NCI-H1930 (cell line): ENCODE results near the gene SMIM33.
"Not testable (repeated sequence)": the region's sequence is repeated elsewhere in the genome, so short reads cannot be mapped to it uniquely, and the experiment has no call there.

Experiments
- DNase-seq, 2 experiments: peaks; one replicate each; lab custom pipeline; 2025; lab: John Stamatoyannopoulos, UW

The SMIM33 gene

GRCh38 chr5:139457241-139457640, 13.6 kb upstream of the SMIM33 start:
- DNase-seq, result no peak

GRCh38 chr5:139457653-139458306, 13.0 kb upstream of the SMIM33 start:
- no peak for DNase-seq

DNA sequence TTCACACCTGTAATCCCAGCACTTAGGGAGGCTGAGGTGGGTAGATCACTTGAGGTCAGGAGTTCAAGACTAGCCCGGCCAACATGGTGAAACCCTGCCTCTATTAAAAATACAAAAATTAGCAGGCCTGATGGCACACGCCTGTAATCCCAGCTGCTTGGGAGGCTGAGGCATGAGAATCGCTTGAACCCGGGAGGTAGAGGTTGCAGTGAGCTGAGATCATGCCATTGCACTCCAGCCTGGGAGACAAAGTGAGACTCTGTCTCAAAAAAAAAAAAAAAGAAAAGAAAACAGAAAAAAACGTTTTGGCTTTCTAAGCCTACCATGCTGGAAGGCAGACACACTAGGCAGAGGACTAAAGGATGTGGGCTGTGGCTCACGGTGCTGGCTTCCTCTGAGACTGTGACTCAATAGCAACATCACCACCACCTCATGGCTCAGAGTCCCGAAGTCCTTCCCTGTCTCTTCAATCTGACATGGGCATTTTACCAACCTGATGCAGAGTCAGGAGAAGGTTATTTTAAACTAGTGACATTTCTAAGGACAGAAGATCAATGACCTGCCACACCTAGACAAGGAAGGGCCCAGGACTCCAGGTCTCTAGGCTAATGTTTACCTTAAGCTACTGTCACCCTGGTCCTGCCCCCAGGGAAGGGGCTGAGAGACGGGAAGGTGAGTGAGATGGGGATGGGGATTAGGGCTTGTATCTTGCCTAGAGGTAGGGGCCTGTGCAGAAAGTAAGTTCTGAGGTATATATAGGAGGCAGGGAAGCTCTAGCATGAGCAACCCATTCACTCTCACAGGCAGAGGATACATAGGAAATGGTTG, 12.0 kb upstream of the SMIM33 start:
- no peak for DNase-seq

GRCh38 chr5:139459451-139459934, 11.3 kb upstream of the SMIM33 start:
- DNase-seq, result no peak

GRCh38 chr5:139460455-139460854, 10.3 kb upstream of the SMIM33 start:
- no peak for DNase-seq

- DNase-seq, result no peak
Observed at GRCh38 chr5:139461176-139461575, 9.6 kb upstream of the SMIM33 start.

- no peak for DNase-seq
Observed at GRCh38 chr5:139461698-139462097, 9.1 kb upstream of the SMIM33 start.

DNA sequence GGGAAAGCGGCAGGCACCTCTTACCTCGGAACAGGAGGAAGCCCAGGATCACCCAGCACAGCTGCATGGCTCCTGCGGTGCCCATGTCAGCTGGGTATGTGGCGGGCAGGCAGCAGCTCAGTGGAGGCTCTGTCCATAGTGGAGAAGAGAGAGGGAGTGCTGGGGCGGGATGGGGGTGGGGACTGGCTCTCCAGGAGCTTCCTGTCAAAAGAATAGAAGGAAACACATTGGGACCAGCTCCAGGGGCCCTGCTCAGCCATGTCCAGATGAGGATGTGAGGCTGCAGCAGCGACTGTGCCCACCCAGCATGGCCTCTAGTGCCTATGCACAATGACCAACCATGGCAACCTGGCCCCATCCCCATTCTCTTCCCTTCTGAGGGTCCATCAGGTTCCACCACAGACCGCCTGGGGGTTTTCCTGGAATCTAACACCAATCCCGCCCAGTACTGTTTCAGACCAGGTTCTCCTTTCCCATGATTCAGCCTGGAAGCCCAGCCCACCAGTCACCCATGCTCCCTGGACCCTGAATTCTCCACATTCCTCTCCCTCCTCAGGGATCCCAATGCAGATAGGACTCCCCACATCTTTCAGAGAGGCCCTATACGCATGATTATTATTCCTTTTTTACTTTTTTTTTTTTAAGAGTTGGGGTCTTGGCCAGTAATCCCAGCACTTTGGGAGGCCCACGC, 8.1 kb upstream of the SMIM33 start, which contains the start of gene ECSCR:
Gene ECSCR, minus strand, starts transcription at position 158 of the 691 bp plus-strand sequence. Its CDS starts 73 bp downstream, at position 85.
- no peak for DNase-seq

GRCh38 chr5:139468421-139468931, 2.3 kb upstream of the SMIM33 start:
- no peak for DNase-seq

DNA sequence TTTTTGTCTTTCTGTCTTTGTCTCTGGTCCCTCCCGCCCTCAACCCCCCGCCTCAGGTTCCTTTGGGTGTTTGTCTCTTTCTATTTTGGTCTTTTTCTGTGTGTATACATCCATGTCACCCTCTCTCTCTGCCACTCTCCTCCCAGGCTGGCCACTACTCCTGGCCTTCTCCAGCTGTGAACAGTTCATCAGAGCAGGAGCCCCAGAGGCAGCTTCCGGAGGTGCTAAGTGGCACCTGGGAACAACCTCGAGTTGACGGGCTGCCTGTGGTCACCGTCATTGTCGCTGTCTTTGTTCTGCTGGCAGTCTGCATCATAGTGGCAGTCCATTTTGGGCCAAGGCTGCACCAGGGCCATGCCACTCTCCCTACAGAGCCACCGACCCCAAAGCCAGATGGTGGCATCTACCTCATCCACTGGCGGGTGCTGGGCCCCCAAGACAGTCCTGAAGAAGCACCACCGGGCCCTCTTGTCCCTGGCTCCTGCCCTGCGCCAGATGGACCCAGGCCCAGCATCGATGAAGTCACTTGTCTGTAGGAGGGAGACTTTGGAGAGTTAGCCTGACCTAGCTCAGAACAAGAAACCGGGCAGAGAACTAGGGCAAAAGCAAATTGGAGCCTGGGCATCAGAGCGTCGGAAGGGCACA, 1.7 kb downstream of the SMIM33 start:
- DNase-seq, result no peak

DNA sequence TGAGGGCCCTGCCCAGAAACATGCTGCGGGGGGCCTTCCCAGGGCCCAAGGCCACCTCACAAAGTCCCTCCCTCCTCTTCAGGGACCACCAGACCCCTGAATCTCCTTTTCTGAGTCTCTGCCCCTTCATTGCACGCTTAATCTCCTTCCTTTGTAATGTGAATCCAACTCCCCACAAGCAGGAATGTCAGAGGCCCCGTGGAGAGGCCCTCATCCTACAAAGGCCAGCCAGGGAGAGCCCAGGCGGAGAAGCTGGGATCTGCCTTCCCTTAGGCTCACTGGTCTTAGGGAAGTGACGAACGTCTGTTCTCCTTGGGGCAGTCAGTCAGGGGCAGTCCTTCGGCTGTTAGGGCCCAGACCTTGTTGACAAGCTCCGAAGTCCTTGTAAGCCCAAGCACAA, 2.3 kb downstream of the SMIM33 start:
- no peak for DNase-seq

GRCh38 chr5:139473565-139473964, 2.8 kb downstream of the SMIM33 start:
- no peak for DNase-seq

DNA sequence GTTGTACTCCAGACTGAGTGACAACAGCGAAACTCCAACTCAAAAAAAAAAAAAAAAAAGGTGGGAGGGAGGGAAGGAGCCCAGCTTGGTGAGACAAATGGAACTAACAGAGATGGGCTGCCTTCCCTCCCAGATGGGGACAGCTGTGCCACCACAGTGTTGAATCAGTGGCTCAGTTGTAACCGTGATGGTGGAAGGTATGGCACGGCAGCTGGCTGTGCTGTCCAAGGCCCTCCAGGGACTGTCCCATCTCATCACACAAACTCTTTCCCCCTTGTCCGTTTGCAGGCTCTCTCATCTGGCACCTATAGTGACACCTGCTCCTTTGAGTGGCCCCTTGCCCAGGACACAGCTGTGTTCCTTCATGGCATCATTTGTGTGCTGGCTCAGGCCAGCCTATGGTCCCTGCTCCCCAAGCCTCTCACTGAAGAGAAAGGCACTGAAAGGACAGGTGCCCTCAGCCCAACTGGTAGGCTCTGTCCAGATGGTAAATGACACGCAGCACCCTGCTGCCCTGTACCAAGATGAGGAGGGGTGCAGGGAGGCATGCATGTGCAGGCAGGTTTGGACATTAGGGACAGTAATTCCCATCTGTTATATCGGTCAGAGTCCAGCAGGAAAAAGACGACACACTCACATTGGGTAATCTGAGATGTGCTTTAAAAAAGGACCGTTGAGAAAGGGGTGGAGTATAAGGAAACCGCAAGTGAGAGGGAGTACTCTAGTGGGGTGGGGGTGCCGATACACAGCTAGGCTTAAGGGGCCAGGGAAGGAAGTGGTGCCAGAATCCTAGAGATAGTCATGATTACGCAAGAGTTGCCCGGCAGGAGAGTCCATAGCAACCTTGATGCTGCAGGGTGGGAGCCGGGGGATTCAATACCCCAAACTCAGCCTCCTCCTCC, 4.3 kb downstream of the SMIM33 start:
- DNase-seq, result no peak

- DNase-seq, result no peak
Observed at GRCh38 chr5:139475865-139476617, 5.2 kb downstream of the SMIM33 start.

DNA sequence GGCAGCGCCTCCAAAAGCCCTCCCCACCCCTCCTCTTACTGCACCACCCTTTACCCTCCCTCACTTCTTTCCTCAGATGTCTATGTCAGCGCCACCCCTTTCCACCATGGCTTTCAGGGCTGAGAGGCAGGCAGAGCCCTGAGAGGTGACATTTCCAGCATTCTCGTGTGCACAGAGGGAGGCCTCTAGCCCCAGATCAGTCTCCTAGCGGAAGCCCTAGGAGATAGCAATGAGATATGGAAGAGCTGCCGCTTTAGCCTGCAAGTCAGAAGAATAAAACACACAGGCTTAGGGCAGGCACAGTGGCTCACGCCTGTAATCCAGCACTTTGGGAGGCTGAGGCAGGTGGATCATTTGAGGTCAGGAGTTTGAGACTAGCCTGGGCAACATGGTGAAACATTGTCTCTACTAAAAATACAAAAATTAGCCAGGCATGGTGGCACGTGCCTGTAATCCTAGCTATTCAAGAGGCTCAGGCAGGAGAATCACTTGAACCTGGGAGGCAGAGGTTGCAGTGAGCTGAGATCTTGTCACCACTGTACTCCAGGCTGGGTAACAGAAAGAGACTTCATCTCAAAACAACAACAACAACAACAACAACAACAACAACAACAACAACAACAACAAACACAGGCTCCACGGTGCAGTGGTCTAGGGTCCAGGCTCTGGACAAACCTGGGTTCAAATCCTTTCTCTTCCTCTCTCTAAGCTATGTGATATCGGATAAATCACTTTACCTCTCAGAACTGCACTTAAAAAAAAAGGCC, 8.0 kb downstream of the SMIM33 start:
- not testable (repeated sequence) for DNase-seq

DNA sequence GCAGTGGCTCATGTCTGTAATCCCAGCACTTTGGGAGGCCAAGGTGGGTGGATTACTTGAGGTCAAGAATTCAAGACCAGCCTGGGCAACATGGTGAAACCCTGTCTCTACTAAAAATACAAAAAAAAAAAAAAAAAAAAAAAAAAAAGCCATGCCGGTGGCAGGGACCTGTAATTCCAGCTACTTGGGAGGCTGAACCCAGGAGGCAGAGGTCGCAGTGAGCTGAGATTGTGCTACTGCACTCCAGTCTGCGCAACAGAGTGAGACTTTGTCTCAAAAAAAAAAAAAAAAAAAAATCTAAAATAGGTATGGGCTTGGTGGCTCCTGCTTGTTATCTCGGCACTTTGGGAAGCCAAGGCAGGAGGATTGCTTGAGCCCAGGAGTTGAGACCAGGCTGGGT, 8.9 kb downstream of the SMIM33 start:
- DNase-seq, result not testable (repeated sequence)

GRCh38 chr5:139481122-139481533, 10.3 kb downstream of the SMIM33 start:
- no peak for DNase-seq

DNA sequence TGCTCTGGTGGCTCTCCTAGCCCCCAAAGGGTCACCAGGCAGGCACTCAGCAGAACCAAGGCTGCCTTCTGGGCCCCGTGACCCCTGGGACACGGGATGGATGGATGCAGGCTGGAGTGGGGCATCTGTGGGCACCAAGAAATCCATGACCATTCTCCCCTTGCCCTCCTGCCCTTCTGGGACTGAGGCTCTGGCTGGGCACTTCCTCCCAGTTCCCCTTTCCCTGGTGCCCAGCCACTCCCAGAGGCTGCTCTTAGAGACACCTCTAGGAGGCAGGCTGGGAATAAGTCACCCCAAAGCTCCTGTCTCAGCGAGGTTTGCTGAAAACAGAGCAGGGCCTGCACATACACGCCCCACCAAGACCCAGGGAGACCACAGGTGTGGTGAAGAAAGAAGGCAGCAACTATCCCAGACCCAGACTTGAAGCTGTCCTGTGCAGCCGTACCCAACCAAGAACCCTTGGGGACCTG, 10.8 kb downstream of the SMIM33 start:
- no peak for DNase-seq
